ENCODE results near the gene MAGEF1.

The MAGEF1 gene

GRCh38 chr3:184748219-184749135 is 36.6 kb upstream of the MAGEF1 start:
- no peak overlapping the region for H3K4me3 ChIP-seq (ENCODE audit: low read depth, low read length)
- TF ChIP-seq CTCF (IDR thresholded peaks at IDR 0.05; ENCODE audit: low read depth, low read length, missing control alignments): peak; percentile 63
- no peak for DNase-seq (ENCODE audit: low read depth)

- DNase-seq (ENCODE audit: low read depth): no peak
- H3K4me3 ChIP-seq (ENCODE audit: low read depth, low read length): no peak overlapping the region
- no peak for TF ChIP-seq CTCF (IDR thresholded peaks at IDR 0.05; ENCODE audit: low read depth, low read length, missing control alignments)
Observed at GRCh38 chr3:184746131-184747120, 34.6 kb upstream of the MAGEF1 start.

GRCh38 chr3:184745526-184745925 is 33.7 kb upstream of the MAGEF1 start:
- H3K4me3 ChIP-seq (ENCODE audit: low read depth, low read length): no peak overlapping the region
- no peak for TF ChIP-seq CTCF (IDR thresholded peaks at IDR 0.05; ENCODE audit: low read depth, low read length, missing control alignments)
- no peak for DNase-seq (ENCODE audit: low read depth)

- no peak for TF ChIP-seq CTCF (IDR thresholded peaks at IDR 0.05; ENCODE audit: low read depth, low read length, missing control alignments)
- no peak overlapping the region for H3K4me3 ChIP-seq (ENCODE audit: low read depth, low read length)
- DNase-seq (ENCODE audit: low read depth): no peak
Observed at GRCh38 chr3:184743248-184743647, 31.4 kb upstream of the MAGEF1 start.

GRCh38 chr3:184742676-184743135 is 30.8 kb upstream of the MAGEF1 start:
- DNase-seq (ENCODE audit: low read depth): no peak
- TF ChIP-seq CTCF (IDR thresholded peaks at IDR 0.05; ENCODE audit: low read depth, low read length, missing control alignments): no peak
- H3K4me3 ChIP-seq (ENCODE audit: low read depth, low read length): no peak overlapping the region

GRCh38 chr3:184741798-184742675 is 30.2 kb upstream of the MAGEF1 start:
- no peak for TF ChIP-seq CTCF (IDR thresholded peaks at IDR 0.05; ENCODE audit: low read depth, low read length, missing control alignments)
- H3K4me3 ChIP-seq (ENCODE audit: low read depth, low read length): no peak overlapping the region
- DNase-seq (ENCODE audit: low read depth): no peak

Data from GM12864 (cell line).